Measurements from ENCODE around the gene C16orf92.
"Not testable (repeated sequence)": the region's sequence is repeated elsewhere in the genome, so short reads cannot be mapped to it uniquely, and the experiment has no call there.

Gene C16orf92

DNA sequence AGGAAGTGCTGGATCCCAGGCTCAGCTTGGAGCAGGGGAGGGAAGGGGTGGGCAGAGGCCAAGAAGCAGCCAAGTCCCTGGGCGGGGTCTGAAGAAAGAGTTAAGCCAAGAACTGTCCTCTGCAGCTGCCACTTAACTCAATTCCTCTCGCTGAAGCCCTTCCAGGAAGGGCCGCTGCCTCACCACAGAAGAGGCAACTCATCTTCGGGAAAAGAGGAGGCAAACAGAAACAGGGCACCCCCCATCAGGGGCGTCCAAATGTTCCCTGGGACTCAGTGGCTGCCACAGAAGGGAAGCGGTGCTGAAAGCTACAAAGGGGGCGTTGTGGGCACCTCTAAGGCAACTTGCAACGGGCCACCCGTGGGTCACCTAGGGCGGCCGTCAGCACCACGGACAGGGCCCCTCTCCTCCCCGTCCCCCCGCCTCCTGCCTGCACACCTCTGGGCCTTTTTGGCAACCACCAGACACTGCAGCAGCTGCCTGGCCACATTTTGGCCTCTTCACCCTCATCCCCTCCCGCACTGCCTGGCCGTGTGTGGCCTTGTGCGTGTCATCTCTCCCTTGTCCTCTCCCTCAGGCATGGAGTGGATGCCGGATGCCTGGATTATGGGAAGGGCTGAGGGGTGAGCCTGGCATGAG is 5.6 kb downstream of the C16orf92 start:
- no peaks in the 10 kb centered on the region for H3K9me3 ChIP-seq (ENCODE audit: control insufficient read depth, insufficient read depth, low read length)
- no peak for DNase-seq (ENCODE audit: low read depth, low spot score)
- no peak overlapping the region for H3K4me3 ChIP-seq (ENCODE audit: low read length)
- WGBS (ENCODE audit: insufficient coverage, insufficient read length) = no CpG with 5 or more reads among the region's 18 CpGs
- no peaks in the 10 kb centered on the region for H3K27me3 ChIP-seq (ENCODE audit: control insufficient read depth, insufficient read depth, low read length)
- no peak overlapping the region for H3K27ac ChIP-seq (ENCODE audit: low read length)
- no peaks in the 10 kb centered on the region; the same call in 1 of the 2 replicates for H3K36me3 ChIP-seq (ENCODE audit: control insufficient read depth, insufficient read depth, low read length)
- H3K4me1 ChIP-seq (ENCODE audit: control insufficient read depth, insufficient read depth, low read length) = peaks cover 7% of the 10 kb centered on the region

- Histone ChIP-seq H3K36me3 (ENCODE audit: control insufficient read depth, insufficient read depth, low read length) (no peaks in the 10 kb centered on the region; the same call in 1 of the 2 replicates), H3K4me1 (ENCODE audit: control insufficient read depth, insufficient read depth, low read length) (peaks cover 7% of the 10 kb centered on the region), H3K4me3 (ENCODE audit: low read length) (peak overlapping the region; percentile 65; the same call in 1 of the 2 replicates), H3K9me3 (ENCODE audit: control insufficient read depth, insufficient read depth, low read length) (no peaks in the 10 kb centered on the region), H3K27me3 (ENCODE audit: control insufficient read depth, insufficient read depth, low read length) (no peaks in the 10 kb centered on the region), H3K27ac (ENCODE audit: low read length) (no peak overlapping the region)
- WGBS (ENCODE audit: insufficient coverage, insufficient read length) = no CpG with 5 or more reads among the region's 23 CpGs
- DNase-seq (ENCODE audit: low read depth, low spot score) = no peak
These were observed 7.2 kb downstream of the C16orf92 start for GRCh38 chr16:30030011-30030685.

GRCh38 chr16:30030841-30031413 is 7.9 kb downstream of the C16orf92 start, which contains the start of gene TLCD3B:
Gene TLCD3B, minus strand, starts transcription at chr16:30031271. Its CDS starts 744 bp downstream, at chr16:30030527.
- Histone ChIP-seq H3K4me1 (ENCODE audit: control insufficient read depth, insufficient read depth, low read length) (peaks cover 7% of the 10 kb centered on the region), H3K36me3 (ENCODE audit: control insufficient read depth, insufficient read depth, low read length) (no peaks in the 10 kb centered on the region; the same call in 1 of the 2 replicates), H3K9me3 (ENCODE audit: control insufficient read depth, insufficient read depth, low read length) (no peaks in the 10 kb centered on the region), H3K27ac (ENCODE audit: low read length) (no peak within 1 kb of the TSS), H3K4me3 (ENCODE audit: low read length) (peak within 1 kb of the TSS; percentile 65; the same call in 1 of the 2 replicates), H3K27me3 (ENCODE audit: control insufficient read depth, insufficient read depth, low read length) (no peaks in the 10 kb centered on the region)
- DNase-seq (ENCODE audit: low read depth, low spot score) = no peak
- WGBS (ENCODE audit: insufficient coverage, insufficient read length) = no CpG with 5 or more reads among the region's 27 CpGs

- DNase-seq (ENCODE audit: low read depth, low spot score) = no peak
- Histone ChIP-seq H3K27ac (ENCODE audit: low read length) (no peak overlapping the region), H3K27me3 (ENCODE audit: control insufficient read depth, insufficient read depth, low read length) (no peaks in the 10 kb centered on the region), H3K4me1 (ENCODE audit: control insufficient read depth, insufficient read depth, low read length) (peaks cover 7% of the 10 kb centered on the region), H3K36me3 (ENCODE audit: control insufficient read depth, insufficient read depth, low read length) (no peaks in the 10 kb centered on the region; the same call in 1 of the 2 replicates), H3K9me3 (ENCODE audit: control insufficient read depth, insufficient read depth, low read length) (no peaks in the 10 kb centered on the region), H3K4me3 (ENCODE audit: low read length) (peak overlapping the region; percentile 65; the same call in 1 of the 2 replicates)
- no CpG with 5 or more reads among the region's 11 CpGs for WGBS (ENCODE audit: insufficient coverage, insufficient read length)
These were observed 8.5 kb downstream of the C16orf92 start for GRCh38 chr16:30031477-30031918.

GRCh38 chr16:30032083-30032819 is 9.3 kb downstream of the C16orf92 start:
- H3K36me3 ChIP-seq (ENCODE audit: control insufficient read depth, insufficient read depth, low read length) = no peaks in the 10 kb centered on the region
- no peak overlapping the region for H3K27ac ChIP-seq (ENCODE audit: low read length)
- peaks cover 7% of the 10 kb centered on the region for H3K4me1 ChIP-seq (ENCODE audit: control insufficient read depth, insufficient read depth, low read length)
- no peaks in the 10 kb centered on the region for H3K27me3 ChIP-seq (ENCODE audit: control insufficient read depth, insufficient read depth, low read length)
- no peak overlapping the region for H3K4me3 ChIP-seq (ENCODE audit: low read length)
- H3K9me3 ChIP-seq (ENCODE audit: control insufficient read depth, insufficient read depth, low read length) = no peaks in the 10 kb centered on the region
- no CpG with 5 or more reads among the region's 12 CpGs for WGBS (ENCODE audit: insufficient coverage, insufficient read length)
- no peak for DNase-seq (ENCODE audit: low read depth, low spot score)

GRCh38 chr16:30033270-30033669 is 10.3 kb downstream of the C16orf92 start:
- whole genome bisulfite sequencing (ENCODE audit: insufficient coverage, insufficient read length) = no CpG with 5 or more reads among the region's 7 CpGs
- Histone ChIP-seq H3K27me3 (ENCODE audit: control insufficient read depth, insufficient read depth, low read length) (no peaks in the 10 kb centered on the region), H3K4me3 (ENCODE audit: low read length) (no peak overlapping the region), H3K4me1 (ENCODE audit: control insufficient read depth, insufficient read depth, low read length) (peaks cover 7% of the 10 kb centered on the region), H3K27ac (ENCODE audit: low read length) (no peak overlapping the region), H3K9me3 (ENCODE audit: control insufficient read depth, insufficient read depth, low read length) (no peaks in the 10 kb centered on the region), H3K36me3 (ENCODE audit: control insufficient read depth, insufficient read depth, low read length) (no peaks in the 10 kb centered on the region)
- DNase-seq (ENCODE audit: low read depth, low spot score) = no peak

DNA sequence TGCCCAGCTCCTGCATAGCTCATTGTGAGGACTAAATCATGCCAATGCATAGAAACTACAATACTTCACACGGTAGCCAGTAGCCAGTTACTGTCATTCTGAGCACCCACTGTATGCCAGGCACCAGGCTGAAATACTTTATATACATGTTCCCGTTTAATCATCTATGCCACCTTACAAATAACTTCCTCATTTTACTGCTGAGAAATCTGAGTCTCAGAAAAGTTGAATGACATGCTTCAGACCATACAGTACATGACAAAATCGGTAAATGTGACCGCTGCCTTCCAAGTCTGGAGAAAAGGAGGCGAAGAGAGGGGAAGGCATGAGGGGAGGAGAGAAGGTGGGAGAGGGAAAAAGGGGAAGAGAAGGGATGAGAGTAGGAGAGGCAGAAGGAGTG is 17.2 kb downstream of the C16orf92 start:
- H3K27ac ChIP-seq (ENCODE audit: low read length) = no peak overlapping the region
- H3K27me3 ChIP-seq (ENCODE audit: control insufficient read depth, insufficient read depth, low read length) = no peaks in the 10 kb centered on the region
- no CpG with 5 or more reads among the region's 5 CpGs for WGBS (ENCODE audit: insufficient coverage, insufficient read length)
- no peaks in the 10 kb centered on the region; the same call in 1 of the 2 replicates for H3K4me1 ChIP-seq (ENCODE audit: control insufficient read depth, insufficient read depth, low read length)
- no peak overlapping the region for H3K4me3 ChIP-seq (ENCODE audit: low read length)
- no peaks in the 10 kb centered on the region for H3K36me3 ChIP-seq (ENCODE audit: control insufficient read depth, insufficient read depth, low read length)
- H3K9me3 ChIP-seq (ENCODE audit: control insufficient read depth, insufficient read depth, low read length) = no peaks in the 10 kb centered on the region
- no peak for DNase-seq (ENCODE audit: low read depth, low spot score)

GRCh38 chr16:30040690-30041089 is 17.7 kb downstream of the C16orf92 start:
- not testable (repeated sequence) for H3K4me3 ChIP-seq (ENCODE audit: low read length); H3K36me3 ChIP-seq (ENCODE audit: control insufficient read depth, insufficient read depth, low read length); H3K9me3 ChIP-seq (ENCODE audit: control insufficient read depth, insufficient read depth, low read length); H3K4me1 ChIP-seq (ENCODE audit: control insufficient read depth, insufficient read depth, low read length); H3K27ac ChIP-seq (ENCODE audit: low read length); H3K27me3 ChIP-seq (ENCODE audit: control insufficient read depth, insufficient read depth, low read length); DNase-seq (ENCODE audit: low read depth, low spot score)
- WGBS (ENCODE audit: insufficient coverage, insufficient read length) = no CpG with 5 or more reads among the region's 5 CpGs

GRCh38 chr16:30041841-30042240 is 18.8 kb downstream of the C16orf92 start:
- Histone ChIP-seq H3K27ac (ENCODE audit: low read length) (no peak overlapping the region), H3K27me3 (ENCODE audit: control insufficient read depth, insufficient read depth, low read length) (no peaks in the 10 kb centered on the region), H3K4me3 (ENCODE audit: low read length) (no peak overlapping the region), H3K4me1 (ENCODE audit: control insufficient read depth, insufficient read depth, low read length) (no peaks in the 10 kb centered on the region), H3K9me3 (ENCODE audit: control insufficient read depth, insufficient read depth, low read length) (no peaks in the 10 kb centered on the region), H3K36me3 (ENCODE audit: control insufficient read depth, insufficient read depth, low read length) (no peaks in the 10 kb centered on the region)
- no peak for DNase-seq (ENCODE audit: low read depth, low spot score)
- WGBS (ENCODE audit: insufficient coverage, insufficient read length) = no CpG with 5 or more reads among the region's 5 CpGs

DNA sequence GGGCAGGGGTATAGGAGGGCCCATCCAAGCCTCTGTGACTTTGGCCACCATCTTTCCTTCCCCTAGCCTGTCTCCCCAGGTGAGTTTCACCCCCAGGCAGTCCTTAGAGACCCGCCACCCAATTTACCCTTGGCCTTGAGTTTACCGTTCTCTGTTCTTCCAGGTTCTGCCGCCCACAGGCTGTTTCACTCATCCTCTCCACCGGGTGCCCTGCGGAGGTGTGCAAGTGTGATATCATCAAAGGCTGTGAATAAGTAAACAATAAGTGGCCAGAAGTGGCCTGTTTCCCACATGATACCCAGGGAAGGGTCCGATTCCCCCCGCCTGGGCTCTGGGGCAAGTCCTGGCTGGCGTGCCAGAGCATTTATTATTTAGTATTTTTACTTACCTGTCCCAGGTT is 23.2 kb downstream of the C16orf92 start:
- Histone ChIP-seq H3K36me3 (ENCODE audit: control insufficient read depth, insufficient read depth, low read length) (no peaks in the 10 kb centered on the region), H3K9me3 (ENCODE audit: control insufficient read depth, insufficient read depth, low read length) (no peaks in the 10 kb centered on the region), H3K27ac (ENCODE audit: low read length) (no peak overlapping the region), H3K27me3 (ENCODE audit: control insufficient read depth, insufficient read depth, low read length) (no peaks in the 10 kb centered on the region), H3K4me3 (ENCODE audit: low read length) (no peak overlapping the region), H3K4me1 (ENCODE audit: control insufficient read depth, insufficient read depth, low read length) (no peaks in the 10 kb centered on the region)
- WGBS (ENCODE audit: insufficient coverage, insufficient read length) = no CpG with 5 or more reads among the region's 8 CpGs
- no peak for DNase-seq (ENCODE audit: low read depth, low spot score)

Measured in iPS DF 6.9 (cell line).